Measurements from ENCODE around the gene OXCT1.
"Not testable (repeated sequence)": the region's sequence is repeated elsewhere in the genome, so short reads cannot be mapped to it uniquely, and the experiment has no call there.

The OXCT1 gene

DNA sequence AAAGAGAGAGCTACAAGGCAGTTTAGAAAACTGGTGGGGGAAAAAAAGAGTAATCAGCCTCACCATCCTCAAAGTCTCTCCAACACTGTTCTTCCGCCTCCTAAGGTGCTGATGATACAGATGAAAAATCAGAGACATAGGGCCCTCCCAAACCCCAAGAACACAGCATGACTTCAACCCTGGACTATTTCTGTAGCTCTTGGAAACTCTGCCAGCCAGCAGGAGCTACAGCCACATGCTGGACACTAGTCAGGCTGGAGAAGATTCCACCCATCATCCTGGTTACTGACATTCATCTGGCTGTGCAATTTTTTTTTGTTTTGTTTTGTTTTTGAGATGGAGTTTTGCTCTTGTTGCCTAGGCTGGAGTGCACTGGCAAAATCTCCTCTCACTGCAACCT, 42.4 kb downstream of the OXCT1 start:
- no peak for DNase-seq (ENCODE audit: low spot score)

DNA sequence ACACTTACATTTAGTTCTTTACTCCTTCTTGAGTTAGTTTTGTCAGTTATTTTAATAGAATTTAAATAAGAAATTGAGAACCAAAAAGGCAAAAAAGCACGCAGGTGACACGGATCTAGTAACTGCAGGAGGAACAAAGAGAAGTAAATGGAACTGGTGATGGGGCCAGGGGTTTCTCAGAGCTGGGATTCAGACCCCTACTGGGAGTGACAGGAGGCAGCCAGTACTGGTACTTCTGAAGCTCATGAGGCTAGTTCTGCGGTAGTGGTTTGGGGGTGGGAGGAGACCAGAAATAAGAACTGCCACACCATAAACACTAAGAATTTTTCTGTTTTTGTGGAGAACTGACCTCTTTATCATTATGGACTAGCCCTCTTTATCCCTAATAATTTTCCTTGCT, 48.2 kb downstream of the OXCT1 start:
- DNase-seq (ENCODE audit: low spot score) = no peak

DNA sequence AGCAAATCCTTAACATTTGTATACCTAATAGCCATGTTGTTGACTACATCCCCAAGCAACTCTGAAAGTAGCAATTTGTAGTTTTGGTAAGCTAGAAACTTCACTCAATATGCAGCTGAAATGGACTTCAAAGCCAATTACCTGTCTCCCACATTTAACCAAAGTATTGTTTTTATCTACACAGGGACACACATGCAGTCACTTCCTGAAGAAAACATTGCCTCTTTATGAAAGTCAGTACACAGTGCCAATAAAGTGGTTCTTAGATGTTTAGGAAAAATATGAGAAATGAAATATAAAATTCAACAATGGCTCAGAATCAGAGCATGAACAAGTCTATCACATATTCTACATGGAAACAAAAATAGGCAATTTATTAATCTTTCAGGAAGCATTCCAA, 49.2 kb downstream of the OXCT1 start:
- no peak for DNase-seq (ENCODE audit: low spot score)

DNA sequence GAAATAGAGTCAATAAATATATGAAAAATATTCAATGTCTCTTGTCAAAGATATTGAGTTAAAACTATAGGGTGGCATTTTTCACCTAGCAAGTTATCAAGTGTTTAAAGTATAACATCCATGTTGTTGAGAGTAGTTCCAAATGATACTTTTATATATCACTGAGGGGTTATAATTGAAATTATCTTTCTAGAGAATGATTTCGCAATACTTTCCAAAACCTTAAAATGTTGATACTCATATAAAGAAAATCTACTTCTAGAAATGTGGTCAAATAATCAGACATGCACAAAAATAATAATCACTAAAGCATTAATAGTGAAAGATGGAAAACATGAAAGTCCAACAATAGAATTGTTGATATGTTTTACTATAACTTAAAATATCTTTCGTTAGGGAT, 50.1 kb downstream of the OXCT1 start:
- no peak for DNase-seq (ENCODE audit: low spot score)

DNA sequence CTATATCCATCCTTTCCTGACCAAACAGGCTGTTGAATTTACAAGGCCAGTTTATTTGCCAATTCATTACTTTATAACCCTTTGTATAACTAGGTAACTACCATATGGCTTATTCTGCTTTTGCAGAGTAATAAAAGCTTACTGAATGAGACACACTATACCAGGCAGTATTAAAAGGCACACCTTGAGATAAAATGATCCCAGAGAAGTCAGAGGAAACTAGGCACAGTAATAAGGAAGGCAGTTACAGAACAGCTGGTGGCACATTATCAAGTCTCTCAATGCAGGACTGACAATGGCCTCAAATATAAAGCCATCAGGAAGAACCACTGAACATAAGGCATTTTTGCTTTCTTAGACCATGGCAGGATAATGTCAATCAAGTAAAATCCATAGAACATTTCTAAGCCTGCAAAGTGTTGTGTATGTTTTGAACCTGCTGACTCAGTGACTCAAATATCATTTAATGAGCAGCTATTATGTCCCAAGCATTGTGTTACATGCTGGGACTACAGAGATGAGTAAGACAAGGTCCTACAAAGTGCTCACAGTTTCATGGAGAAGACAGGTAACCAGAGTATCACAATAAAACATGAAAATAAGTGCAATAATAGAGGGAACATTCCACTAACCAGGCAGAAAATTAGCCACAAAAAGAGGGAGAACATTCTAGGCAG, 52.5 kb downstream of the OXCT1 start:
- DNase-seq (ENCODE audit: low spot score) = no peak

DNA sequence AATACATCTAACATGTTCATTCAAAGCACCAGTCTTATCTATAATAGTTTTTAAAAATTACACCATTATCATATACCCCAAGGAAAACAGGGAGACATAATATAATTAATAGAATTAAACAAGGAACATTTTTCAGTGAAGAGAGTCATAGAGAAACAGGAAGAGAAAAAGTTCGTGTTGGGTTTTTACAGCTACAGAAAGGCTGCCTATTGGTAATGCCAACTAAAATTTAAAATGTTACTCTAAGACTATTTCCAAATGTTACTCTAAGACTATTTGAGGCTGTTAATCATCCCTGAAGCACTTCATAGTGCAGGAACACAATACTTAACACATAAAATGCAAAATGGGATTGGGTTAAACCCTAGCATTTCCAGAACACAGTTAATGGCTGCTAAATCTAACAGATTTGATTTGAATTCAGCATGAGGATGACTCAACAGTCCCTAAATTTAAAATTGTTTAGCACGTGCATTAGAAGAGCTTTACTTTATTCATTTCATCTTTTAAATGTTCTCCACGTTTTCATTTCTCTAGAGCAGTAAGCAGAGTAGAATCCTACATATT, 54.5 kb downstream of the OXCT1 start:
- no peak for DNase-seq (ENCODE audit: low spot score)

DNA sequence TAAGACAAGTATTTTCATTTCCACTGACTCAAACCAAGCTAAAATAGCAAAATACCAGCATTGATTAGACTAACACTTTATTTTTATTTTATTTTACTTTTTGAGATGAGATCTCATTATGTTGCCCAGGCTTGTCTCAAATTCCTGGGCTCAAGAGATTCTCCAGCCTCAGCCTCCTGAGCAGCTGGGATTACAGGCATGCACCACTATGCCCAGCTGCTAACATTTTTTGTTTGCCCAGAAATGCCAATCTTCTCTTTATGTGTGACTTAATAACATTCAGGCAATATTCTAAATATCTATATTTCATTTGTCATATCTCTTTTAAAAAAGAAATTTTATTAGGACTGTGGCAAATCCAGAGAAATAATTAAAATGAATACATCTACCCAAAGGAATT, 55.0 kb downstream of the OXCT1 start:
- no peak for DNase-seq (ENCODE audit: low spot score)

DNA sequence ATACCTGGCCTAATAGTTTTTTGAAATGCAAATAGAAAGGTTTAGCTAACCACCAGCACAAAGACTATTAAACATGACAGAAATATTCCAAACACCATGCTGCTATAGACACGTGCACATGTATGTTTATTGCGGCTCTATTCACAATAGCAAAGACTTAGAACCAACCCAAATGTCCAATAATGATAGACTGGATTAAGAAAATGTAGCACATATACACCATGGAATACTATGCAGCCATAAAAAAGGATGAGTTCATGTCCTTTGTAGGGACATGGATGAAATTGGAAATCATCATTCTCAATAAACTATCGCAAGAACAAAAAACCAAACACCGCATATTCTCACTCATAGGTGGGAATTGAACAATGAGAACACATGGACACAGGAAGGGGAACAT, 55.9 kb downstream of the OXCT1 start:
- not testable (repeated sequence) for DNase-seq (ENCODE audit: low spot score)

DNA sequence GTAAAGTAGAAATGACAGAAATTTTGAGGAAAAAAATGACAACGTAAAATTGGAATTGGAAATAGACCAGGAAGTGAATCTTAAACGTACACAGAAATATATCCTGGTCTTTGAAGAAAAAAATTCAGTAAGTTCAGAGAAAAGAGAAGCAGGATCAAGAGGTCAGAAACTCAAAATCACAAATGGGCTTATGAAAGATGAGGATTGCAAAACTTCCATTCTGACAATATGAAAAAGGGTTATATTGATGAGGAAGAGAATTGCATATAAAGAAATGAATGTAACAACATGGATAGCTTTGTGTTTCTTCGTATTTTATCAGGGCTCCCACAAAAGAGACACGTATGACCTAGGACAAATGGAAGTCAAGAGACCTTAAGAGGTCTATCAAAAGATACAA, 58.1 kb downstream of the OXCT1 start:
- no peak for DNase-seq (ENCODE audit: low spot score)

DNA sequence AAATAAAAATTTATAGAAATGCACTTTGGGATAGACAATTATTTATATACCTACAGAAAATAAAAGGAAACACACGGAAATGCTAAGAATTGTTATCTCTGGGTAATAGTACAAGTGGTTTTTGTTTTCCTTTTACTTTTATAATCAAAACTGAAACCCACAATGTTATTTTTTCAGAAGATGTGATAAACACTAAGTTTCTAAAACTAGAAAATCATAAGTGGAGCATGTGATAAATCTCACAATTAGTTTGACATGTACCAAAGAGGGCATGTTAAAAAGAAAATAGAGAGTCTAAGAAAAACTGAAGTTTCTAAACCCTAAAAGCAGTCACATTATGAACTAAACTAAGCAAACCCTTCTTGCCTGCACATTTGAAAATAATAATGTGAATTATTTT, 61.1 kb downstream of the OXCT1 start:
- DNase-seq (ENCODE audit: low spot score) = no peak

DNA sequence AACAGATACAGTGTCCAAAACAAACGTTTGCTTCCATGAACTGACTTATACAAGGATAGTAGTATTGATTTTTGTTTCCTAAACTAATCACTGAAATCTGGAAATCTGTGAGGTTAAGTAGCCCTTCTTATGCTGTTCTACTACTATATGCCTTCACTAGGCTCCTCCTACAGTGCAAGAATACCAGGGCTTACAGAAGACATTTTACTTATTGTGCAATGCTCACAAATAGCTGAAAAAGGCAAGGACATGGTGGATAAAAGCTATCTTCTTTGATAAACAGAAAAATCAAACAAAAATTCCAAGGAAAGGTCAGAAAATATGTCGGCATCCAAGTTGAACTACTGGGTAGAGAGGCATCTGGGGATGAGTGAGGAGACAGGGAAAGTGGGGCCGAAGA, 61.9 kb downstream of the OXCT1 start:
- DNase-seq (ENCODE audit: low spot score) = no peak

DNA sequence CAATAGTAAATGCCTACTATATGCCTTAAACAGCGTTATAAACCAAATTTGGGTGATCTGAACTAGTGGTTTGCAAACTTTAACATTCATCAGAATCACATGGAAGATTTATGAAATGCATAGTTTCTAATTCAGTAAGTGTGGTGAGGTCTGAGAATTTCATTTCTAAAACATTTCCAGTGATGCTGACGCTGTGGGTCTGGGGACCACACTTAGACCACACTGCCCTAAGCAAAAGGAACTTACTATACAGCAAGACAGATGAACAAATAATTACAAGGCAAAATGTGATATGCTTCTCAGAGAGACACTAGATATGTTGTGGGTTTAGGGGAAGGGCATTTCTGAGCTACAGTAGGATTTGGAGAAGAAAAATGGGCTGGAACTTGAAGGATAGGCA, 72.6 kb downstream of the OXCT1 start:
- DNase-seq (ENCODE audit: low spot score) = no peak

DNA sequence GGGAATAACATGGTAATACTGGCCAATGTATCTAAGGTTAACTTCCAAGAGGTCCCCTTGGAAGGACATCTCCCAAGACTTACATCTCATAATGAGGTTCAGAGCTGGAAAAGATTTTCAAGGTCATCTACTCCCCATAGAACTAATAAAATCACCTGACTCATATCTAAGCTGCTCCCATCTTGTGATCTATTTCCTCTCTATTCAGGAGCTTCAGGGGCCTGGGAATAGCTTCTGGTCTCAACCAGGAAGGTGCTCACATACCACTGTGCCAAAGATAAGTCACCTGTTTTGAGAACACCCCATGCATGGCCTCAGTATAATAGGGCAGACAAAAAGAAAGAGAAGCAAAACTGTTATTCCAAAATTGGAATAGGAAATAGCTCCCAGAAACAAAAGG, 74.2 kb downstream of the OXCT1 start:
- DNase-seq (ENCODE audit: low spot score) = no peak

DNA sequence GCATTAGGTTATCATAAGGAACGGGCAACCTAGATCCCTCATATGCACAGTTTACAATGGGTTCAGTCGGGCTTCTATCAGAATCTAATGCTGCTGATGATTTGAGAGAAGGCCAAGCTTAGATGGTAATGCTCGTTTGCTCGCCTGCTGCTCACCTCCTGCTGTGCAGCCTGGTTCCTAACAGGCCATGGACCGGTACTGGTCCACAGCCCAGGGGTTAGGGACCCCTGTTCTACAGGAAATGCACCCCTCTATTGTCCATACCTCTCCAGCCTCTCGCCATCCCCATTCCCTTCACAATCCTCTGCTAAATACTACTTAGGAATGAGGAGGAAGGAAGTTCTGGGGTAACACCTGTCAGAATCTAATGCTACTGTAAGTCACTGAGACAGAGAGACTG, 75.1 kb downstream of the OXCT1 start:
- DNase-seq (ENCODE audit: low spot score) = no peak

DNA sequence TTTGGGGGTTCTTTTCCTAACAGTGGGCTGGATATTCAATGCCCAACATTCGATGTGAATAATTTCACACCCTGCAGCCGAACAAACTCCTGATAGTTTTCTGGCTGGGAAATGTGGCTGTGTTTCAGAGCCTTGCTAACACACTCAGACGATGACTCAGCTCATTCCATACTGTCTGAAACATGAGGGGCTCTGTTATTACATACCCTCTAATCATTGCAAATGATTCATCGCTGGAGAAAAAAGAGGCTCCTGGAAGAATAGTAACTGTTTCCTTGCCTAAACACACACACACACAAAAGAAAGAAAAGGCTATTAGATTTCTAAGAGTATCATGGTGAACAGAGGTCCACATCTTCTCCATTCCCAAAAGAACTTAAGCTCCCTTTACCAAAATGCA, 75.8 kb downstream of the OXCT1 start:
- DNase-seq (ENCODE audit: low spot score) = no peak

DNA sequence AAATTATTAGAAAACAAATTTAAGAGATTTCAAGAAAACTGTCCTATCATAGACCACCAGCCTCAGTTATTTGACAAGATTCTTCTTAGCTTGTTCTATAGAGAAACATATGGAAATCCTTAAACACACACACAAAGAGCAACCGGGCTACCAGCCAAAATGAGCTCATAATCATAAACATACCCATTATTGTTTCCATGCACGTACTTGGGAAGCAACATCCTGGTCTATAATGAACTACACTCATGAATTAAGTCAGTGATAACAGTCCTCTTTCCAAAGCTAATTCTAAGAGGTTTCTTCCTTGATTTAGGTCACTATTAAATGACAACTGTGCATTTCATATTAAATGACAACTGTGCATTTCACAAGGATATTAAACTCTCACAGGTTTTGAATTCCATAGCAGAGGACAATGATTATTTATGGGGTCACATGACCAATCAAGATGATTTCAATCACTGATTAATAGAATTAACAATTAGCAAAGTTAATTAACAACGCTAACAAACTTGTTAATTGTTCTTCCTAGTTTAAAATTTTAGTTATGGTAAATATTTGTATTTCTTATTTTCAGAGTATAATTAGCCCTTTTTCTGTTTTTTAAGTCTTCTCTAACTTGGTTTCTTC, 77.0 kb downstream of the OXCT1 start:
- DNase-seq (ENCODE audit: low spot score) = no peak

DNA sequence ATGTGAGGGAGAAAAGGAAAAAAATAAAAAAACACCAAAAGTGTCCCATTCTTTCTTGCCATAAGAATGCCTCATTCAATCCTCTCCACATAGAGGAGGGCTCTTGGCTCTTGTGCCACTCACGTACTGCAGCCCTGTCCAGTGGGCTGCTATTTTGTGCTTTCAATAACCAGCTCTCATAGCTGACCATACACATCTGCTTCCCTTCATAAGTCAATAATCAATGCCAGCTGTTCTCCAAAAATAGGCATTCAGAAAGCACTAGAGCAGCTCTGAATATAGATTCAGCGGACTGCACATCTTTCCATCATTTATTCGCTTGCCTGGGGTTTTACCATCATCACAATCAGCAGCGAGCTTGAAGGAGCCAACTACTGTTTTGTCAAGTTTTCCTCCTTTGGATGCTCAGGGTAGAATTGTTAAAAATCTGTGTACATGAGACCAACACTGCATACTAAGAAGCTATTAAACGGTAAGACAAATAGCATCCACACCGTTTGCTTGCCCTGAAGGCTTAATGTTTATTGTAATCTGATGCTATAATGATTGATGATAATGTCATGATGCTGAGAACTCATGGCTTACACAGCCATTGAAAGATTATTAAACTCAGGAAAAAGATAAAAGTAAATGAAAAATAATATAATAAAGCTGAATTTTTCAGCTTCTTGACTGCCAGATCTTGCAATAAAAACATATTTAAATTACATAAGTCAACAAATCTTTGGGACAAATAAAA, 80.0 kb downstream of the OXCT1 start:
- DNase-seq (ENCODE audit: low spot score) = no peak

DNA sequence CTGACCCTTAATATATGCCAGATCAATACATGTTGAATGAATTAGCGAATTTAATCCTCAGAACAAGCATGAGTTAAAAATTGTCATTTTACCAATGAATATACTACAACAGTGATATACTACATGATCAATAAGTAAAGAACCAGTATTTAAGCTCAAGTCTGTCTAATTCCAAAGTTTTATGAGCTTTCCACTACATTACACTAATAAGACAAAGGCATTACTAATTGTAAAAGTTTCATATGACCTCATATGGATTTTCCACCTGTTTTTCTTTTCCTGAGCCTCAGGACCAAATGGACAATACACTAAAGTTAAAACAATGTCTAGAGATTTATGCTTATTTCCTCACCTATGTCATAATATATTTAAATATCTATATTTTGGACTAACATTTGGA, 80.8 kb downstream of the OXCT1 start:
- DNase-seq (ENCODE audit: low spot score) = no peak

DNA sequence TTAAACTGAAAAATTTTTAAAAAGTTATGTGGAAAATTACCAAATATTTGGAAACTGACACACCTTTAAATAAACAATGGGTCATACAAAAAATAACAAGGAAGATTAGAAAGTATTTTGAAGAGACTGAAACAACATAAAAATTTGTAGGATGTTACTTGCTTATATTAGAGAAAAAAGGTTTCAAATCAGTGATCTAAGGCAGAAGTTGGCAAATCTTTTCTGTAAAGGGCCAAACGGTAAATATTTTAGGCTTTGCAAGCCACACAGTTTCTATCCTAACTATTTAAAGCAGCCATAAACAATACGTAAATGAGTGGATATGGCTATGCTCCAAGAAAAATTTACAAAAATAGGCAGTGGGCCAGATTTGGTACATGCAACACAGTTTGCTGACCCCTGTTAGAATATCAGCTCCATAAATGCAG, 81.3 kb downstream of the OXCT1 start:
- DNase-seq (ENCODE audit: low spot score) = no peak

DNA sequence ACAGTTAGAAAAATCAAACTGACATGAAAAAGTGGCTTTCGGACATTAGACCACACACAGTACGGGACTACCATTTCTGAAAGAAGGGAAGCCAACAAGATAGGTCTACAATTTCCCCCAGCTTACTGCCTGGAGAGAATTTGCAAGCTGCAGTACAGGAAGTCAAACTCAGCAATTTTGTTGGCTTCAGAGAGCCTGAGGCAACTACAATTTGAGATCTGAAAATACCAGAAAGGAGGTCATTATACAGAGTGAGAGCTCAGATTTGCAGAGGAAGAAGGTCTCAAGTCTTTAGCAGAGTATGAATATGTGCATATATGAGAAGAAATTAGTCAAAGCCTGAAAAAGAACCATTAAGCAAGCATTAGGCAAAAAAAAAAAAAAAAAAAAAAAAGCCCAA, 83.0 kb downstream of the OXCT1 start:
- DNase-seq (ENCODE audit: low spot score) = no peak

DNA sequence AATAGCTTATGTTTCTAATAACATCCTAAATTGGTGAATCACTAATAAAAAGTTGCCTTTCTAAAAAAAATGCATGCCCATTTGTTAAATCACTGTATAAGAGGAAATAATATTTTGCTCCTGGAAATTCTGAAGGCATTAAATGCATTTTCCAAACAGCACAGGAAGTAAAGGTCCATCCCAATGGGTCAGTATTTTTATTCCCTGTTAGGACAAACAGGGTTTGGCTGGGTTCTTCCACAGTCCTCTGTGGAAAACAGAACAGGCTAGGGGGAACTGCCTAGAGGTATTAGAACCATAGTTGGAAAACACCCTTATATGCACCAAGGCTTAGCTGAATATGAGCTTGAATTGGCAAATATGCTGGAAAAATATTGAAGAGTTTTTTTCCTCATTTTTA, 85.2 kb downstream of the OXCT1 start:
- DNase-seq (ENCODE audit: low spot score) = no peak

DNA sequence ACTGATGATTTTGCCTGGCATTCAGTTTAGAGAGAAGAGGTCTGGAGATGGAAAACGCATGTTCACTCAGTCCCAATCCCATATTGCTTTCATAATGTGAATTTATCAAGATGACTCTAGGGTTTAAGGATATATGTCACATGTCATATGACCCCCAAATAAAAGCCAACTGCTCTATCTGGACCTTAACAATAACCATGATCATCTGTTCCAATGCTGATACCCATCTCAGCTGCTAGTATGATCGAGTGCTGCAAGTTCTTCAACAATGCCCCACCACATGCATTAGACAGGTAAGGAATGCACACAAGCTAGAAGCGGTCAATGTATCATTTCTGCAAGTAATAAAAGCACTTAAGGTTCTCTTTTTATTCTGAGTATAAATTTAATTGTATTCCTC, 91.8 kb downstream of the OXCT1 start:
- DNase-seq (ENCODE audit: low spot score) = no peak

DNA sequence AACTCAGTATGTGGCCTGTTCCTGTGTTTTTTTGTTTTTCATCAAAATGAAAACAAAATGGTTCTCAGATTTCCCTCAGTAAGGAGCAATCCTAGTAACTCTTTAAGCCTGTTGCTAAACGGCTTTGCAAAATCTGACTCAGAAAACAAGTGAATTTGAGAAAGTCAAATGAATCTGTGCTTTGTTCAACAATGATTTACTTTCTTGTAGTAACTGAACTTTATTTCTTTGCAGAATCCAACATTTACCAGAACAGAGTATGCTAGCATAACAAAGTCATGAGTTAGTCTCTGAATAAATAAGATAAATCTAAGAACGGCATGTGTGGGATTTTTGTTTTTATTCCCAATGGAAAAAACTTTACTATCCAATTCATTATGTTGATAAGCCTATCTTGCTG, 93.8 kb downstream of the OXCT1 start:
- DNase-seq (ENCODE audit: low spot score) = no peak
